Caco-2 (cell line): ENCODE results near the gene BTD. TPM values are rescaled to one million over a fixed set of nuclear protein-coding genes. Genes with fewer than 3 reads are reported as not detected.

Experiments used
- BruUV-seq: library from RNA; stranded (reverse); fragments of 400-500 nt; replicated peaks from 2 replicates; lab custom pipeline; 2021; lab: Mats Ljungman, UMichigan
- CTCF ChIA-PET: fragments of 300-600 bp; sonication (Branson Sonifier 250); formaldehyde crosslinking; loops from one replicate; lab custom pipeline; 2022; ENCODE audit warnings: antibody characterized with exemption; lab: Charles Lee
- POLR2A ChIA-PET: fragments of 300-600 bp; sonication (Branson Sonifier 250); formaldehyde crosslinking; loops from one replicate; lab custom pipeline; 2022; ENCODE audit warnings: antibody characterized with exemption; lab: Charles Lee
- DNase-seq, 2 experiments: peaks; one replicate each; pipeline versions ENCODE4 v3.0.0 to v3.0.0-alpha.2; 2020 to 2022
- H3K27me3 ChIP-seq: replicated peaks from 2 replicates; pipeline ENCODE4 v1.6.0; 2011; ENCODE audit warnings: low read length; ENCODE audit not compliant: control insufficient read depth, insufficient read depth
- H3K36me3 ChIP-seq: 2 replicates; pipeline ENCODE4 v1.5.1; 2011; ENCODE audit warnings: low read length; ENCODE audit not compliant: control insufficient read depth, insufficient read depth
- H3K4me1 ChIP-seq: fragments of 250-450 bp; sonication (Bioruptor Pico); 2 replicates; pipeline ENCODE4 v1.5.1; 2020; ENCODE audit warnings: mild to moderate bottlenecking
- H3K4me3 ChIP-seq: 2 replicates; pipeline ENCODE4 v1.5.1; 2011; ENCODE audit warnings: low read depth, mild to moderate bottlenecking, control low read depth, low read length
- H3K9me3 ChIP-seq: fragments of 250-450 bp; sonication (Bioruptor Pico); 2 replicates; pipeline ENCODE4 v1.5.1; 2020; ENCODE audit warnings: mild to moderate bottlenecking, moderate library complexity
- H3K27ac Mint-ChIP-seq: one replicate; pipeline ENCODE4 v1.8.0; 2022; ENCODE audit warnings: mixed read lengths; ENCODE audit not compliant: unreplicated experiment
- H3K27me3 Mint-ChIP-seq: one replicate; pipeline ENCODE4 v1.8.0; 2022; ENCODE audit warnings: mixed read lengths; ENCODE audit not compliant: insufficient read depth, unreplicated experiment
- H3K36me3 Mint-ChIP-seq: one replicate; pipeline ENCODE4 v1.8.0; 2022; ENCODE audit warnings: mild to moderate bottlenecking, mixed read lengths; ENCODE audit not compliant: insufficient read depth, unreplicated experiment
- H3K4me1 Mint-ChIP-seq: one replicate; pipeline ENCODE4 v1.8.0; 2022; ENCODE audit warnings: low read depth, mixed read lengths; ENCODE audit not compliant: unreplicated experiment
- H3K4me3 Mint-ChIP-seq: one replicate; pipeline ENCODE4 v1.8.0; 2022; ENCODE audit warnings: mild to moderate bottlenecking, moderate library complexity, mixed read lengths; ENCODE audit not compliant: unreplicated experiment
- H3K9me3 Mint-ChIP-seq: one replicate; pipeline ENCODE4 v1.8.0; 2022; ENCODE audit warnings: mixed read lengths; ENCODE audit not compliant: unreplicated experiment
- CTCF ChIP-seq, 2 experiments: fragments of 200-600 bp in 1 of 2; IDR thresholded peaks; 1 replicate in 1 of 2; 2 replicates in 1 of 2; pipeline versions ENCODE4 v1.5.1 to v1.8.0; 2011 to 2022; ENCODE audit warnings: antibody characterized with exemption in 1 of 2, control low read depth in 1 of 2, inconsistent platforms in 1 of 2, low read depth in 1 of 2, low read length in 1 of 2, mild to moderate bottlenecking in 1 of 2, moderate library complexity in 1 of 2; ENCODE audit not compliant: insufficient read depth in 1 of 2, severe bottlenecking in 1 of 2, unreplicated experiment in 1 of 2
- intact Hi-C: fragments of 100-400 bp; cut with micrococcal nuclease; formaldehyde crosslinking; loops from one replicate; pipeline ENCODE4 v1.10.0; 2022; ENCODE audit not compliant: unreplicated experiment
- total RNA-seq: library from RNA; stranded (reverse); gene quantifications from 2 replicates; pipeline ENCODE4 v1.2.3, GENCODE V29; 2022

The BTD gene
- total RNA-seq, 1 experiment from 2014 or later: 11.8 TPM

- CTCF ChIA-PET: no interaction called here
- Histone ChIP-seq H3K36me3 (no peaks in the 10 kb centered on the region), H3K4me1 (no peaks in the 10 kb centered on the region), H3K4me3 (no peak overlapping the region), H3K9me3 (no peaks in the 10 kb centered on the region), H3K27me3 (no peaks in the 10 kb centered on the region)
- BruUV-seq: no TSS peak
- TF ChIP-seq CTCF (IDR thresholded peaks at IDR 0.05; ENCODE audit: insufficient read depth in 1 of 2, low read depth in 1 of 2, low read length in 1 of 2, severe bottlenecking in 1 of 2, unreplicated experiment in 1 of 2): no peak
- Mint-ChIP-seq H3K27ac (no peak overlapping the region), H3K9me3 (no peaks in the 10 kb centered on the region), H3K27me3 (no peaks in the 10 kb centered on the region), H3K4me1 (peaks cover 8% of the 10 kb centered on the region), H3K4me3 (no peak overlapping the region), H3K36me3 (peaks cover 6% of the 10 kb centered on the region)
- intact Hi-C loops: no loop called here
- DNase-seq: no peak
- POLR2A ChIA-PET: no interaction called here
Observed at GRCh38 chr3:15645740-15646501, 44.4 kb downstream of the BTD start.

- Mint-ChIP-seq H3K27me3 (no peaks in the 10 kb centered on the region), H3K36me3 (peaks cover 2% of the 10 kb centered on the region), H3K4me1 (peaks cover 8% of the 10 kb centered on the region), H3K27ac (no peak overlapping the region), H3K4me3 (no peak overlapping the region), H3K9me3 (no peaks in the 10 kb centered on the region)
- CTCF ChIA-PET: no interaction called here
- Histone ChIP-seq H3K27me3 (no peaks in the 10 kb centered on the region), H3K36me3 (no peaks in the 10 kb centered on the region), H3K4me3 (no peak overlapping the region), H3K4me1 (no peaks in the 10 kb centered on the region), H3K9me3 (no peaks in the 10 kb centered on the region)
- no TSS peak for BruUV-seq
- DNase-seq: no peak
- intact Hi-C loops: no loop called here
- TF ChIP-seq CTCF (IDR thresholded peaks at IDR 0.05; ENCODE audit: insufficient read depth in 1 of 2, low read depth in 1 of 2, low read length in 1 of 2, severe bottlenecking in 1 of 2, unreplicated experiment in 1 of 2): no peak
- POLR2A ChIA-PET: no interaction called here
Observed at GRCh38 chr3:15646851-15647511, 45.4 kb downstream of the BTD start.

GRCh38 chr3:15647611-15648167, 46.1 kb downstream of the BTD start:
- Histone ChIP-seq H3K27me3 (no peaks in the 10 kb centered on the region), H3K4me3 (no peak overlapping the region), H3K36me3 (no peaks in the 10 kb centered on the region), H3K9me3 (no peaks in the 10 kb centered on the region), H3K4me1 (no peaks in the 10 kb centered on the region)
- Mint-ChIP-seq H3K9me3 (no peaks in the 10 kb centered on the region), H3K36me3 (no peaks in the 10 kb centered on the region), H3K27me3 (no peaks in the 10 kb centered on the region), H3K27ac (no peak overlapping the region), H3K4me3 (no peak overlapping the region), H3K4me1 (peaks cover 8% of the 10 kb centered on the region)
- no peak for DNase-seq
- no peak for TF ChIP-seq CTCF (IDR thresholded peaks at IDR 0.05; ENCODE audit: insufficient read depth in 1 of 2, low read depth in 1 of 2, low read length in 1 of 2, severe bottlenecking in 1 of 2, unreplicated experiment in 1 of 2)
- ChIA-PET CTCF (no interaction called here), POLR2A (no interaction called here)
- BruUV-seq: no TSS peak
- intact Hi-C loops: no loop called here
